Upper lobe of left lung (tissue), 4 donors: Measurements from ENCODE around the gene ABCC5.

Source experiments
- CTCF ChIP-seq, 6 experiments: fragments of 450-650 bp in 4 of 6; fragments of 200-600 bp in 2 of 6; sonication (generic) in 2 of 6; IDR thresholded peaks; one replicate each; pipeline ENCODE4 v1.5.1; 2016 to 2019; ENCODE audit warnings: antibody characterized with exemption in 6 of 6
- POLR2A ChIP-seq, 4 donors: fragments of 450-650 bp; IDR thresholded peaks; one replicate each; pipeline ENCODE4 v1.5.1; 2016 to 2017; ENCODE audit warnings: antibody characterized with exemption in 4 of 4, mild to moderate bottlenecking in 2 of 4
- POLR2AphosphoS5 ChIP-seq, 2 donors: sonication (generic); formaldehyde crosslinking; IDR thresholded peaks; one replicate each; pipeline ENCODE4 v1.5.1; 2017; ENCODE audit warnings: antibody characterized with exemption in 2 of 2

- no peak for TF ChIP-seq CTCF (IDR thresholded peaks at IDR 0.05)
- TF ChIP-seq POLR2AphosphoS5 (IDR thresholded peaks at IDR 0.05), result no peak
- TF ChIP-seq POLR2A (IDR thresholded peaks at IDR 0.05), result no peak
Measured at GRCh38 chr3:183933160-183933559, 84.5 kb downstream of the ABCC5 start.
